ENCODE measurements around the gene TTLL5.

The TTLL5 gene

DNA sequence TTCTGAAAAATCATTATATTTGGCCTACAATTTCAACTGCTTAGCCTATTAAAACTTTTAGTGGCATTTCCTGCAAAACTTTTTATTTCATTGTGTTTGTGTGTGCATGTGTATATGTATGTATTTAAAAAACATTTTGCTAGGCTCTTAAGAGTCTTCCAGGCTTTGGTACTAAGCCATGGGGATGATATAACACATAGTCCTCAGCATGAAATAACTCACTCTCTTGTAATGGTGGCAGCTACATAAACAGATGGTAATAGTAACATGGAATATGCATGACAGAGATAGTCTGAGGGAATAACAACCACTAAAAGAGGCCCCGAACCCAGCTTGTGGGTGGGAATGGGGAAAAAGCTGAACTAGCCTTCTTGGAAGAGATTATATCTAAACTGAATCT lies 141.4 kb downstream of the TTLL5 start:
- no peak for DNase-seq (ENCODE audit: low read depth in 1 of 2, low spot score in 1 of 2)
- H3K4me3 ChIP-seq (replicated peaks; ENCODE audit: insufficient read depth, low read length) = no peak overlapping the region
- no peak overlapping the region for H3K27ac ChIP-seq (replicated peaks)
- TF ChIP-seq SPI1 (IDR thresholded peaks at IDR 0.05; ENCODE audit: borderline replicate concordance, low read depth) (no peak), GABPA (IDR thresholded peaks at IDR 0.05; ENCODE audit: low read depth) (no peak), POLR2AphosphoS5 (IDR thresholded peaks at IDR 0.05; ENCODE audit: low read depth) (no peak)
- TF ChIP-seq, protein P1, sequence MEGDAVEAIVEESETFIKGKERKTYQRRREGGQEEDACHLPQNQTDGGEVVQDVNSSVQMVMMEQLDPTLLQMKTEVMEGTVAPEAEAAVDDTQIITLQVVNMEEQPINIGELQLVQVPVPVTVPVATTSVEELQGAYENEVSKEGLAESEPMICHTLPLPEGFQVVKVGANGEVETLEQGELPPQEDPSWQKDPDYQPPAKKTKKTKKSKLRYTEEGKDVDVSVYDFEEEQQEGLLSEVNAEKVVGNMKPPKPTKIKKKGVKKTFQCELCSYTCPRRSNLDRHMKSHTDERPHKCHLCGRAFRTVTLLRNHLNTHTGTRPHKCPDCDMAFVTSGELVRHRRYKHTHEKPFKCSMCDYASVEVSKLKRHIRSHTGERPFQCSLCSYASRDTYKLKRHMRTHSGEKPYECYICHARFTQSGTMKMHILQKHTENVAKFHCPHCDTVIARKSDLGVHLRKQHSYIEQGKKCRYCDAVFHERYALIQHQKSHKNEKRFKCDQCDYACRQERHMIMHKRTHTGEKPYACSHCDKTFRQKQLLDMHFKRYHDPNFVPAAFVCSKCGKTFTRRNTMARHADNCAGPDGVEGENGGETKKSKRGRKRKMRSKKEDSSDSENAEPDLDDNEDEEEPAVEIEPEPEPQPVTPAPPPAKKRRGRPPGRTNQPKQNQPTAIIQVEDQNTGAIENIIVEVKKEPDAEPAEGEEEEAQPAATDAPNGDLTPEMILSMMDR (IDR thresholded peaks at IDR 0.05; ENCODE audit: insufficient read depth, low read length) = no peak
- TF ChIP-seq, protein P2, sequence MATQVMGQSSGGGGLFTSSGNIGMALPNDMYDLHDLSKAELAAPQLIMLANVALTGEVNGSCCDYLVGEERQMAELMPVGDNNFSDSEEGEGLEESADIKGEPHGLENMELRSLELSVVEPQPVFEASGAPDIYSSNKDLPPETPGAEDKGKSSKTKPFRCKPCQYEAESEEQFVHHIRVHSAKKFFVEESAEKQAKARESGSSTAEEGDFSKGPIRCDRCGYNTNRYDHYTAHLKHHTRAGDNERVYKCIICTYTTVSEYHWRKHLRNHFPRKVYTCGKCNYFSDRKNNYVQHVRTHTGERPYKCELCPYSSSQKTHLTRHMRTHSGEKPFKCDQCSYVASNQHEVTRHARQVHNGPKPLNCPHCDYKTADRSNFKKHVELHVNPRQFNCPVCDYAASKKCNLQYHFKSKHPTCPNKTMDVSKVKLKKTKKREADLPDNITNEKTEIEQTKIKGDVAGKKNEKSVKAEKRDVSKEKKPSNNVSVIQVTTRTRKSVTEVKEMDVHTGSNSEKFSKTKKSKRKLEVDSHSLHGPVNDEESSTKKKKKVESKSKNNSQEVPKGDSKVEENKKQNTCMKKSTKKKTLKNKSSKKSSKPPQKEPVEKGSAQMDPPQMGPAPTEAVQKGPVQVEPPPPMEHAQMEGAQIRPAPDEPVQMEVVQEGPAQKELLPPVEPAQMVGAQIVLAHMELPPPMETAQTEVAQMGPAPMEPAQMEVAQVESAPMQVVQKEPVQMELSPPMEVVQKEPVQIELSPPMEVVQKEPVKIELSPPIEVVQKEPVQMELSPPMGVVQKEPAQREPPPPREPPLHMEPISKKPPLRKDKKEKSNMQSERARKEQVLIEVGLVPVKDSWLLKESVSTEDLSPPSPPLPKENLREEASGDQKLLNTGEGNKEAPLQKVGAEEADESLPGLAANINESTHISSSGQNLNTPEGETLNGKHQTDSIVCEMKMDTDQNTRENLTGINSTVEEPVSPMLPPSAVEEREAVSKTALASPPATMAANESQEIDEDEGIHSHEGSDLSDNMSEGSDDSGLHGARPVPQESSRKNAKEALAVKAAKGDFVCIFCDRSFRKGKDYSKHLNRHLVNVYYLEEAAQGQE (IDR thresholded peaks at IDR 0.05; ENCODE audit: insufficient replicate concordance, low read depth) = no peak
- no peaks in the 10 kb centered on the region for H3K27me3 ChIP-seq (ENCODE audit: insufficient read depth, poor library complexity, severe bottlenecking)

DNA sequence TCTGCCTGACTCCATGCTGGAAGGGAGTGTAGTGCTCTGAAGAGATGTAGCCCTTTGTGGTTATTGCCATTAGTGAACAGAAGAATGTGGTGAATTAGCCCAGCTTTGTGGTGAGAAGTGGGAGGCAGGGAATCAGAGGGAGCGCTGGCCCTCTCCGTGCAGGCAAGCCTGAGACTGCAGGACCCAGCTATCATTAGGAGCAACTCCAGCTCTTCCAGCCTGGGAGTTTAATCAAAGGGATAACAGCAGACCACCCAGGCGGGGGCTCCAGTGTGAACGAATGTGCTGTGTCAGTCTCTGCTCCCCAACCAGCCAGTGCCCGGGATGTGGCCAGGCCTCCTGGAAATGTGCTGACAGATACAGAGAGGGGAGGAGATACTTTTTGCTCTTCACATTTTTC lies 142.7 kb downstream of the TTLL5 start:
- Histone ChIP-seq H3K27ac (replicated peaks) (no peak overlapping the region), H3K27me3 (ENCODE audit: insufficient read depth, poor library complexity, severe bottlenecking) (no peaks in the 10 kb centered on the region), H3K4me3 (replicated peaks; ENCODE audit: insufficient read depth, low read length) (no peak overlapping the region)
- TF ChIP-seq, protein P1 (IDR thresholded peaks at IDR 0.05; ENCODE audit: insufficient read depth, low read length) = no peak
- no peak for TF ChIP-seq POLR2AphosphoS5 (IDR thresholded peaks at IDR 0.05; ENCODE audit: low read depth)
- no peak for TF ChIP-seq SPI1 (IDR thresholded peaks at IDR 0.05; ENCODE audit: borderline replicate concordance, low read depth)
- TF ChIP-seq, protein P2 (IDR thresholded peaks at IDR 0.05; ENCODE audit: insufficient replicate concordance, low read depth) = no peak
- no peak for TF ChIP-seq GABPA (IDR thresholded peaks at IDR 0.05; ENCODE audit: low read depth)
- no peak for DNase-seq (ENCODE audit: low read depth in 1 of 2, low spot score in 1 of 2)

DNA sequence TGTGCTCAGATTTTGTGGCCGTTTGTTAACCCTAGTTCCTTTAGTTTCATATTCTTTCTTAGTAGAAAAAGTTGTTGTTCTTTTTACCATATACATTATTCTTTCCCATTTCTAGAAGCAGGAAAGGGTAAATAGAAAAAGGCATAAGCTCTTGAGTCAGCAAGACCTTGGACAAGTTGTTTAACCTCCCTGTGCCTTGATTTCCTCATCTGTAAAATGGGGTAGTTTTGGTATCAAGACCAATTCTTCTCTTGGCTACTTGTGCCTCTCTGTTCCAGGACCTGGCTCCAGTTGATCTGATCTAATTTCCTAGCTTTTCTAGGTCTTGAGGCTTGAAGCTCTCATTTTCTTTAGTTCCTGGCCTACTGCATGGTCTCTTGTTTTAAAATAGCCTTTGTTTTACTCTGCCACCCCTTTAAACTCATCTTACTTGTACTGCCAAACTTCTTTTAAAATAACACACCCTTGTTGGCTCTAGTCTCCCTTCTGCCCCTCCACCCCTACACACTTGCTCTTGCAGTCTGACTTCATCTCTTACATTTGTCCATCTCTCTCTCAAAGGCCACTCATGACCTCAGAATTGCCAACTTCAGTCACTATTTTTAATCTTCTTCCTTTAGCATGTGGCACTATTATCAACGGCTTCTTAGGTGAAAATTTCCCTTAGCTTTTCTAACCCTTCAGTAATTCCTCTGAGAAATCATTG lies 143.7 kb downstream of the TTLL5 start:
- no peak for TF ChIP-seq POLR2AphosphoS5 (IDR thresholded peaks at IDR 0.05; ENCODE audit: low read depth)
- TF ChIP-seq, protein P1 (IDR thresholded peaks at IDR 0.05; ENCODE audit: insufficient read depth, low read length) = no peak
- TF ChIP-seq, protein P2 (IDR thresholded peaks at IDR 0.05; ENCODE audit: insufficient replicate concordance, low read depth) = no peak
- no peak for TF ChIP-seq SPI1 (IDR thresholded peaks at IDR 0.05; ENCODE audit: borderline replicate concordance, low read depth)
- no peak for TF ChIP-seq GABPA (IDR thresholded peaks at IDR 0.05; ENCODE audit: low read depth)
- Histone ChIP-seq H3K4me3 (replicated peaks; ENCODE audit: insufficient read depth, low read length) (no peak overlapping the region), H3K27ac (replicated peaks) (no peak overlapping the region), H3K27me3 (ENCODE audit: insufficient read depth, poor library complexity, severe bottlenecking) (no peaks in the 10 kb centered on the region)
- no peak for DNase-seq (ENCODE audit: low read depth in 1 of 2, low spot score in 1 of 2)
